Skeletal muscle tissue (tissue), 4 donors: ENCODE measurements around the gene MYO9A. TPM values are rescaled to one million over a fixed set of nuclear protein-coding genes. Genes with fewer than 3 reads are reported as not detected.
A peak's percentile ranks its signal among the peaks of the same experiment; 100 is the strongest.

ENCODE experiments used
- H3K27ac ChIP-seq: one replicate; pipeline ENCODE4 v1.7.0; 2013; ENCODE audit warnings: mild to moderate bottlenecking, low read depth, low read length, inconsistent platforms
- H3K27me3 ChIP-seq, 3 donors: one replicate each; pipeline ENCODE4 v1.7.0; 2013; ENCODE audit warnings: low read length in 3 of 3; ENCODE audit not compliant: control insufficient read depth in 3 of 3, insufficient read depth in 3 of 3
- H3K36me3 ChIP-seq, 3 donors: one replicate each; pipeline ENCODE4 v1.7.0; 2013; ENCODE audit warnings: low read length in 3 of 3; ENCODE audit not compliant: control insufficient read depth in 3 of 3, insufficient read depth in 3 of 3
- H3K4me1 ChIP-seq, 3 donors: one replicate each; pipeline ENCODE4 v1.7.0; 2013; ENCODE audit warnings: low read length in 3 of 3, mild to moderate bottlenecking in 3 of 3; ENCODE audit not compliant: control insufficient read depth in 3 of 3, insufficient read depth in 3 of 3
- H3K4me3 ChIP-seq, 3 donors: one replicate each; pipeline ENCODE4 v1.7.0; 2013; ENCODE audit warnings: low read length in 3 of 3
- H3K9ac ChIP-seq, 3 donors: one replicate each; pipeline ENCODE4 v1.7.0; 2013; ENCODE audit warnings: low read length in 3 of 3, mild to moderate bottlenecking in 3 of 3, moderate library complexity in 2 of 3, low read depth in 1 of 3
- H3K9me3 ChIP-seq, 3 donors: one replicate each; pipeline ENCODE4 v1.7.0; 2013; ENCODE audit warnings: low read length in 3 of 3; ENCODE audit not compliant: control insufficient read depth in 3 of 3
- total RNA-seq: library from RNA; depleted of rRNA; stranded (reverse); fragments of >200 nt; gene quantifications from one replicate; pipeline ENCODE4 v1.2.3, GENCODE V29; 2014
- donor health status: Osteomylitis.

Gene MYO9A
- total RNA-seq, 1 donor from 2014 or later: 88.2 TPM

DNA sequence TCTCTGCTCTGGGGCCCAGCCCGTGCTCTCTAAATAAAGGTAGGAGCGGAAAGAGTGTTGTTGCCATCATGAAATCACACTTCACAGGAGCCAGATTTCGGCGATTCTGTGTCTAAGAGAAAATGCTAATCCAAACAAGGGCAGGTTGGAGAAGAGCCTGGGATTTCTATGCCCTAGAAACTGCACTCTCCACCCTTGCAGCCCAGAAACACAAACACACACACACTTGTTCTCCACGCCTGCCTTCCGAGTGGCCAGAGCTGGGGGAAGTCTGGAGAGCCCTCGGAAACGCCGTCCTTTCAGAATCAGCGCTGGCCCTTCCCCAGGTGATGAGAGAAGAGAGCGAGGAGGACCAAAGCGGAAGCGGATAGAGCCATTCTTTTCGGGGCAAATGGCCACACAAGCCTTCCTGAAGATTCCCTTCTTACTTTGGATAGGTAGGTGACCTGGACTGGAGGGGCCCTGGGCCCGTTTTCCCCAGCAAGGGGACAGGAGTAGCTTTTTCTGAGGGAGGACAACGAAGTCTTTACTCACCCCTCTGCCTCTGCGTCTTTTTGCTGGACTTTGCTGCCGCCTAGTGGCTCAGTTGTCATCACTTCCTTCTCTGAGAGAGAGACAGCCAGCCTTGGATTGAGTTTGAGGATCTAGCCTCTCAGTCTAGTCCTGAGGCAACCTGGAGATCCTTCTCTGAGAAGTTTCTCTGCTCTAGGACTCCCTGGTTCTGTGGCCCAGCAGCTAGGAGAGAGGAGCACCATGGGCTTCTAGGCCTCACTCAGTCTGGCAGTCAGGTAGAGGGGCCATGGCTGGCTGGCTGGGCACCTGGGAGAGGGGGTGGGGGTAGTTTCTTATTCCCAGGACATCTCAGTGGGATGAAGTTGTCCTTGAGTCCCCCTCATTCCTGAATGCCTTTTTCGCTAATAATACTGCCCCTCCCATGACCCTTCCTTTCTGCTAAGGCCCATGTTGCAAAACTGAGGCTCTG is 38.0 kb upstream of the MYO9A start:
- H3K27ac ChIP-seq: peak overlapping the region; percentile 1

DNA sequence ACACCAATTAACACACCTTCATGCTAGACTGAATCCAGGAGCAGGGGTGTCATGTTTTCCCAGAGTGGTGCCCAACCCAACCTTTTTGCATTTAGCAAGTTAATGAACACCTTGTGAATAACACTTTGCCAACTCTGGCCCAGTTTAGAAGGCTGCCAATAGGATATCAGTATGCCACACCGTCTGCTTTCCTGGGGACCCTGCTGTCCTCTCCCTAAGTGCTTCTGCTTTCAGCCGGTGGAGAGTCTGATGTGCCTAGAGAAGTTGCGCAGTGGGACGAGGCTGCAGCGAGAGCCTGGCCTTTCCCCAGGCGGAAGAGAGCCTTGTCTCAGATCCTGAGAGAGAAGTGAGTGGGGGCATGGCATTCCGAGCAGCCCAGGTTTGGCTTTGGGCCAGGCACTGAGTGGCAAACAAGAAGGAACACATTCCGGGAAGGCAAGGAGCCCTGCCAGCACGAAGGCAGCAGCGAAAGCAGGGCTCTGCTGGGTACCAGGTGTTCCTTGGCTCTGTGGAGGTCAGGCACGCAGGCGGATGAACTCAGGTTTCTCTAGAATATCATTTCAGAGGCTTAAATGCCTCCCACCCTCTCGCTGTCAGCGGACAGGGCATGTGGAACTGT is 37.2 kb upstream of the MYO9A start:
- no peaks in the 10 kb centered on the region for H3K36me3 ChIP-seq
- H3K4me1 ChIP-seq: peaks cover 13 to 15% (median 13%) of the 10 kb centered on the region in 3 donors
- no peaks in the 10 kb centered on the region for H3K27me3 ChIP-seq
- H3K27ac ChIP-seq: peak overlapping the region; percentile 1
- H3K9ac ChIP-seq: peak overlapping the region; percentile 23 to 77 (median 55)
- no peaks in the 10 kb centered on the region for H3K9me3 ChIP-seq
- H3K4me3 ChIP-seq: peak overlapping the region; percentile 63 to 89 (median 84)

More for the DNA sequence above, 38.0 kb upstream of the MYO9A start:
- Histone ChIP-seq H3K27me3 (no peaks in the 10 kb centered on the region), H3K36me3 (no peaks in the 10 kb centered on the region), H3K9me3 (no peaks in the 10 kb centered on the region), H3K4me1 (peaks cover 15 to 19% (median 18%) of the 10 kb centered on the region in 3 donors), H3K4me3 (peak overlapping the region; percentile 63 to 89 (median 84)), H3K9ac (peak overlapping the region; percentile 23 to 77 (median 55))

DNA sequence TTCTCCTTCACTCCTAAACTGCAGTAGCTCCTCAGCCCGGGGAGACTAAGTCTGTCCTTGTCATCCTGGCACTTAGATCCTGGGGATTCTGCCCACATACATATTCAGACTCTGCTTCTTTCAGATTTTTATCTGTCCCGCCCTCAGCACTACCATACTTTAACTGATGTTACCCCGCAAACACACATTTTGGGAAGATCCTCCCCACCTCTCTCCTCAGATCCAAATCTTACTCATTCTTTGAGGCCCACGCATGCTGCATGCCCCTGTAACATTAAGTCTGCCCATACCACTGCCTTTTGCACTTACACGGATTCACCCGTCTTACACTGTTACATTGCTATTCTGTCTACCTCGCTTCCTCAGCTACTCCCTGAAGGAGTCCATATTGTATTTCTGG is 36.4 kb upstream of the MYO9A start:
- no peaks in the 10 kb centered on the region for H3K27me3 ChIP-seq
- H3K4me1 ChIP-seq: peaks cover 13 to 15% (median 13%) of the 10 kb centered on the region in 3 donors
- no peak overlapping the region for H3K4me3 ChIP-seq
- no peak overlapping the region for H3K9ac ChIP-seq
- no peak overlapping the region for H3K27ac ChIP-seq
- no peaks in the 10 kb centered on the region for H3K9me3 ChIP-seq
- no peaks in the 10 kb centered on the region for H3K36me3 ChIP-seq

DNA sequence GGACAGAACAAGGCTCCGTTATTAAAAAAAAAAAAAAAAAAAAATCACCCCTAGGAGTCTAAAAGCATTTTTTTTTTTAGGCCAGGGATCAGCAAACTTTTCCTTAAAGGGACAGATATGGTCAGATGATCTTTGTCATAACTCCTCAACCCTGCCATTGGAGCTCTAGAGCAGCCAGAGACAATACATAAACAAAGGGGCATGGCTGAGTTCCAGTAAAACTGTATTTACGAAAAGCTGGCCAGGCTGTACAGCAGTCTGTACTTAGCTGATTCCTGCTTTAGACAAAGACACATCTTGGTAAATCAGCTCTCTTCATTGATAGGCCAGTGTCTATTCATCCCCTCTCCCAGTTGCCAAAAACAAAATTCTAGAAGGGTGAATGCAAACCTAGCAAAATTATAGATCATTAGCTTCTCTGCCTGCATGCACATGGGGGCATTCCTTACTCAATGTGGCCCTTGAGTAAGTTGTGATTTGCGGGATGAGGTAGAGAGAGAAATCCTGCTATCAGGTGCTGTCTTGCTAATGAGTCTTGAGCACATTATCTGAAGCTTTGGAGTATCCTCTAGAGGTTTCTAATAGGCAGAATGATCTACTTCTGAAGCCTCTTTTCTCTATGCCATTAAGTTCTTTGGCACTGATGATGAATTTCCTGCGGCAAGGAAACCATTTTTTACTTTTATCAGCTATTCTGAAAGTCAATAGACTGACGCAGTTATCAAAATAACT is 35.5 kb upstream of the MYO9A start:
- H3K4me3 ChIP-seq: no peak overlapping the region
- H3K9me3 ChIP-seq: no peaks in the 10 kb centered on the region
- no peak overlapping the region for H3K27ac ChIP-seq
- no peaks in the 10 kb centered on the region for H3K36me3 ChIP-seq
- H3K27me3 ChIP-seq: no peaks in the 10 kb centered on the region
- no peak overlapping the region for H3K9ac ChIP-seq
- peaks cover 13 to 15% (median 13%) of the 10 kb centered on the region in 3 donors for H3K4me1 ChIP-seq

DNA sequence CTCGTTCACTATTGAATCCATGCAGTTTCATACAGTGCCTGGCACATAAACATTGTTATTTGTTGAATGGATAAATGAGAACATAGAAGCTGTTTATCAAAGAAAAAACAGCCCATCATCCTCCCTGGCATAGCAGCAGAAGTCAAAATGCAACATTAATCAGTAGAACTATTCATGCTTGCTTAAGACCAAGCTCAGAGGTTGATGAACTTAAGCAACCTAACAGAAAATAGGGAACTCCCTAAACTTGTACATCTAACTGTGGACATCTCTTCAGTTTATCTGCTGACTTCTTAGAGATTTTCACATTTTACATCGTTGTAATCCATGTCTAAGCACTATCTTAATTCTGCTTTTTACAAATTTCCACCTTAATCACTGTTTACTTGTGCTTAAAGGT is 29.5 kb upstream of the MYO9A start:
- Histone ChIP-seq H3K27ac (no peak overlapping the region), H3K4me3 (no peak overlapping the region), H3K9me3 (no peaks in the 10 kb centered on the region), H3K9ac (no peak overlapping the region), H3K36me3 (no peaks in the 10 kb centered on the region), H3K27me3 (no peaks in the 10 kb centered on the region), H3K4me1 (no peaks in the 10 kb centered on the region)

DNA sequence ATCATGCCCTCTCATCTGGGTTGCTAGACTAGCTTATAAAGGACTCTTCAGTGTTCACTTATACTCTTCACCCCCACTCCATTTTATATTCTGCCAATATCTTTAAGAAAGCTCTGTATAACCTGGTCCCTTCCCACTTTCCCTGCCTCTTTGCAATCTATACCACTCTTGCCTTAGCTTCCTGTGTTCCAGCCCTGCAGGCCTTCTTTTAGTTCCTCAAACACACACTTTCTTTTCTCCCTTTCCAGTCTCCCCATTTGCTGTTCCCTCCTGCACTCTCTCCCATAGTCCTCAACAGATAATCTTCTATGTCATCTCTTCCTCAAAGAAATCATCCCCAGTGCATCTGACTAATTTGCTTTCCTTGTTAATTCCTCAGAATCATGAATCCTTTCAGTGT is 29.0 kb upstream of the MYO9A start:
- H3K36me3 ChIP-seq: no peaks in the 10 kb centered on the region
- H3K27ac ChIP-seq: no peak overlapping the region
- H3K4me3 ChIP-seq: no peak overlapping the region
- H3K9me3 ChIP-seq: no peaks in the 10 kb centered on the region
- no peaks in the 10 kb centered on the region for H3K4me1 ChIP-seq
- no peaks in the 10 kb centered on the region for H3K27me3 ChIP-seq
- no peak overlapping the region for H3K9ac ChIP-seq

DNA sequence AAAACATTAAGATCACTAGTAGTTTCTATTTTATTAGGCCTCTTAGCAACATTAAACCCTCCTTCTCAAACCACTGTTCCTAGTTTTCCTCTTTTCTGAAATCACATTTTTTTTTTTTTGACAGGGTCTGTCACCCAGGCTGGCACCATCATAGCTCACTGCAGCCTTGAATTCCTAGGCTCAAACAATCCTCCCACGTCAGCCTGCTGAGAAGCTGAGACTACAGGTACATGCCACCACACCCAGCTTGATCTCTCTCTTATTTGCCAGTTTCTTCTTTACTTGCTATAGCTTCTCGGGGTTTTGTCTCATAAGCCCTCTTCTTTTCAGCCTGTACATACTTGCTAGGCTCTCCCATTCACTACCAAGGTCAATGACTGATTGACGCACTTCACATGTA is 28.3 kb upstream of the MYO9A start:
- Histone ChIP-seq H3K9ac (no peak overlapping the region), H3K9me3 (no peaks in the 10 kb centered on the region), H3K27me3 (no peaks in the 10 kb centered on the region), H3K27ac (no peak overlapping the region), H3K36me3 (no peaks in the 10 kb centered on the region), H3K4me3 (no peak overlapping the region), H3K4me1 (peaks cover 5 to 6% (median 5%) of the 10 kb centered on the region in 3 donors)

DNA sequence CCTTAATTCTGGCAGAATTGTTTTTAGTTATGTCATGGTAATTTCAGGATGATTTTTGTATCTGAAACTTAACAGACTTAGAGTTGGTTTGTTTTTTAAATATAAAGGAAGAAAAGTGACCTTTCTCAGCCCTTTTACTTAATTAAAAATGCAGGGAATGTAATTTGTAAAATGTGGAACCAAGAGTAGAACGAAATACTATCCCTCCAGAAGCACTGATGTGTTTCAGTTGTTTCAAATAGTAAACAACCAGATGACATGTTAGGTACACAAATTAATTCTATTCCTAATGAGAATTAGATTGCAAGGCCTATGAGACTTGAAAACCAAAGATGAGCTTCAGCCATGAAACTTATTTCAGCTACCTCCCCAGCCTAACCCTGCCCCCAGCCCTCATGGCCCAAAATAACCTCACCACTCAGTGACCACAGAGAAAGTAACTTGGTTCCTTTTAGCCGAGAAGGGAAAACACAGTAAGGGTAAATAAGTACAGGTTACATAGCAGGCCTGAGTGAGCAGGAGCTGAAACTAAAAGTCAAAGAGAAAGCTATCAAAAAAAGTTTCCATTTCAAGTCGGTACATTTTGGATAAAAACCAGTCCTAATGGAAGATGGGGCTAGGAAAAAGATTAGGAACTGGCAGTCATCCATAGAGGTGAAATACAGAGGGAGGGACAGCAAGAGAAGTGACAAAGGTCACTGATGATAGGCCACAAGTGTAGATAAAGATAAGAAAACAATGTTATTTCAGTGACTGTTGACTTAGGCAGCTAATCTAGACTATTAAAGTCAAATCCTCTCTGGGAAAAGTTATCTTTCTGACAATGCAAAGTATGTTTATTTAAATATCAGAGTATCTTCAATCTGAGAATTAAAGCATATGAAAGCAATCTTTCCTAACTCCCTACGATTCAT is 23.5 kb upstream of the MYO9A start:
- H3K4me3 ChIP-seq: no peak overlapping the region
- H3K4me1 ChIP-seq: peaks cover 10 to 19% (median 15%) of the 10 kb centered on the region in 3 donors
- H3K27me3 ChIP-seq: no peaks in the 10 kb centered on the region
- H3K9ac ChIP-seq: no peak overlapping the region
- peak overlapping the region; percentile 28 for H3K27ac ChIP-seq
- no peaks in the 10 kb centered on the region for H3K9me3 ChIP-seq
- H3K36me3 ChIP-seq: no peaks in the 10 kb centered on the region

DNA sequence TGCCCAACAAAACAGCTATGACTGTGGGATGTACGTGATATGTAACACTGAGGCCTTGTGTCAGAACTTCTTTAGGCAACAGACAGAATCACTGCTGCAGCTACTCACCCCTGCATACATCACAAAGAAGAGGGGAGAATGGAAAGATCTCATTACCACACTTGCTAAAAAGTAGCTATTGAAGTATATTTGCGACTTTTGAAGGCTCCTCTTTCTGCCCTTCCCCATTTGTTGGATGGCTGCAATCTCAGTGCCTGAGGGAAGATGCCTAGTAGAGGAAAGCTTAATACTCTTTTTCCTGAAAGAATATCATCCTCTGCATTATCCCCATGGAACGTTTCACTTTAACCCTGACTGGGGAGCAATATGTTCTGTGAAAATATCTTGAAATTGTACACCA is 22.1 kb upstream of the MYO9A start:
- Histone ChIP-seq H3K4me1 (peaks cover 10 to 19% (median 15%) of the 10 kb centered on the region in 3 donors), H3K9ac (no peak overlapping the region), H3K27ac (peak overlapping the region; percentile 36), H3K9me3 (no peaks in the 10 kb centered on the region), H3K4me3 (peak overlapping the region in 1 of 3 donors; percentile 28), H3K36me3 (no peaks in the 10 kb centered on the region), H3K27me3 (no peaks in the 10 kb centered on the region)
